ENCODE data around the gene RGS3.
"Not testable (repeated sequence)": the region's sequence is repeated elsewhere in the genome, so short reads cannot be mapped to it uniquely, and the experiment has no call there.

Gene RGS3

DNA sequence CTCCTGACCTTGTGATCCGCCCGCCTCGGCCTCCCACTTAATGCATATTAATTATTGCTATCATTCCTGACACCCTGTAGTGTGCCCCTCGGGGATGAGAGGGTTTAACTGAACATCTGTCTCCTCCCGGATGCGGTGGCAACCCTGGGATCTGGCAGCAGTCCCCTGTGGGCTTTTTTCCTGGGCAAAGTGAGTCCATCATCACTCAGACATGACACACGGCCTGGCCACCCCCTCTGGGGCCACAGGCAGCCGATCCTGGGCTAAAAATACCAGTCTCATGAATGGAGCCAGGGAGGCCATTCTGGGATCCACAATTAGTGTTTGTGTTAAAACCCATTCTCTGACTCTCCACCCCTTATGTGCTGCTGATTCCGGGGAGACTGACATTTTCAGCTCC, 161.2 kb downstream of the RGS3 start:
- peak; percentile 85 for DNase-seq

DNA sequence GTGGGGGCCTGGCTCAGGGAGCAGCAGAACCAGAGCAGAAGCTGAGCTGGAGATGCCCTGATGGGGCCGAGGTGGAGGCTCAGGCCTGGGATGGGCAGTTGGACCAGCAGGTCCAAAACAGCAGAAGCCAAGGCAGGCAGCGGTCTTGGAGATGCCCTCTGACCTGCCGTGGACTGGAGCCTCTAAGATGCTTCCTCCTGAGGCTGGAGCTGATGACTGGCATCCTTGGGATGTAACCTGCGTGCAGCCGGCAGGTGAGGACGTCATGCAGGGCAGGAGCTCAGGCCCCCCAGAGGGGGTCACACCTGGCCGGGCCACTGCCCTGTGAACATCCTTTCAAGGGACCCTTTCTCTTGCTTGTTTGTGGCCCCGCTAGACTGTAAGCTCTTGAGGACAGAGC, 162.0 kb downstream of the RGS3 start:
- no peak for DNase-seq

DNA sequence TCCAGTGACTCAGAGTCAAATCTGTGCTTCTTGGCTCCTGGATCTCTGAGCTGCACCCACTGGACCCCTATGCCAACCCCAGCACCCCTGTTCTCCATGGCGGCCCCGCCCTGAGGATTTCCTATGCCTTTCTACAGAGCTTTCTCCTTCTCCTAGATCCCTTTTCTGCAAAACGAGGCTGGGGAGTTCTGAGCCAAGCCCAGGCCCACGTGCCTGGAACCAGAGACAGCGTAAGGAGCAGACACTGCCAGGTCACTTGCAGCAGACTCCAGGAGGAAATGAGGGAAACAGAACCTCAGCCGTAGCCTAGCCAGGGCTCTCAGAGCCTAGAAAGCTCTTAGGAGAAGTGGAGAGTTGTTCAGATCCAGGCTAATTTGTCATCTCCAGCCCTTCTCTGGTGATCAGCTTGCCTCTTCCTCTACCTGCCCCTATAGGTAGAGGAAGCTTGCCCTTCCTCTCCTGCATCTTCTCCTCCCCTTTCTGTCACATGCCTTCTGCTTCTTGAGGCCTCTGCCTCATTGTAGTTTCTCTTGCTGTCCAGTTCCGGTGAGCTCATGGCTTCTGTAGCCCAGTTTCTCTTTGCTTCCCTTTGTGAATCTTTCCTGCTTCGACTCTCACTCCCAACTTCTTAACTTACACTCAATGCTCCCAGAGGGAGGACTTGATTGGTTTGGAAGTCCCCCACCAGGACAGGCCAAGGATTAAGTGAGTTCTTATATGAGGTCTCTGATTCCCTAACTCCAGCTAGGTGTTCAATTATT, 163.4 kb downstream of the RGS3 start:
- no peak for DNase-seq

DNA sequence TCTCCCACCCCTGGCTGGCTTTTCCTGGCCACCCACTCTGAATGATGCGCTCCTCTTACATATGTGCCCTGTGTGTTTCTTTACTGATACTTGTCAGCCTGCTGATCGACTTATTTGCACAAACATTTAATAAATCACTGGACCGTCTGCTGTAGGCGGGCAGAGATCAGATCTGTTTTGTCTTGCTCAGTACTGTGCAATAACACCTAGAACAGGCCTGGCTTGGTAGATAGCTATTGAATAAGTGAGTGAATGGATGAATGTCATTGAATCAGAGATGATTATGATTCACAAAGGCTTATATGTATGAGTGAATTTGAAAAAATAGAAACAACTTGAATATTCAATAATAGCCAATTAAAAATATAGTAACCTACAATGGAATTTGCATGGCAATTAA, 165.1 kb downstream of the RGS3 start:
- no peak for DNase-seq

DNA sequence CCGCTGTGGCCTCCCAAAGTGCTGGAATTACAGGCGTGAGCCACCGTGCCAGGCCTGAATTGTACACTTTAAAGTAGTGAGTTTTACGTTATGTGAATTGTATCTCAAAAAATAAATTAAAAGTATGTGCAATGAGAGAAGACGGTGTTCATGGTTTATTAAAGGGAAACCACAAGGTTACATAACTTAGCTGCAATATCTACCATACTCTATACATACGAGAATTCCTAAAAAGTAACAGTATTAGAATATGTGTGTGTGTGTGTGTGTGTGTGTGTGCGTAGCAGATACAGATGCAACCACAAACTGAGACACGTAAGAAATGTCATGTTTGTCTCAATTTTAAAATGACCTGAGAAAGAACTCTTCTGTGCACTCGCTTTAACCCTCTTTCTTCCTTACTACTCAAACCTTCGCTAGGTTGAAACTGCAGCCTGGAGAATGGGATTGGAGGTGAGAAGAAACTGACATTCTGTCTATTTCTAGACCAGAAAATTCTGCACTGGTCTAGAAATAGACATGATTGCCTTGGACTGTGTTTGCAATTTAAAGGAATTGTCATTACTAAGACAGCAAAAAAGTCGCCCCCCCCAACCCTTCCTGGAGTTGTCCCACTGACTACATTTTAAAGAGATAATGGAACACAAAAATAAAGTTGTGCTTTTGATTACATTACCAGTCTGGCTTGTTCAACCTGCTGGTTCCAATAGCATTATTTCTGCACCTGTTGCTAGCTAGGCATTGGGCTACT, 167.0 kb downstream of the RGS3 start:
- no peak for DNase-seq

DNA sequence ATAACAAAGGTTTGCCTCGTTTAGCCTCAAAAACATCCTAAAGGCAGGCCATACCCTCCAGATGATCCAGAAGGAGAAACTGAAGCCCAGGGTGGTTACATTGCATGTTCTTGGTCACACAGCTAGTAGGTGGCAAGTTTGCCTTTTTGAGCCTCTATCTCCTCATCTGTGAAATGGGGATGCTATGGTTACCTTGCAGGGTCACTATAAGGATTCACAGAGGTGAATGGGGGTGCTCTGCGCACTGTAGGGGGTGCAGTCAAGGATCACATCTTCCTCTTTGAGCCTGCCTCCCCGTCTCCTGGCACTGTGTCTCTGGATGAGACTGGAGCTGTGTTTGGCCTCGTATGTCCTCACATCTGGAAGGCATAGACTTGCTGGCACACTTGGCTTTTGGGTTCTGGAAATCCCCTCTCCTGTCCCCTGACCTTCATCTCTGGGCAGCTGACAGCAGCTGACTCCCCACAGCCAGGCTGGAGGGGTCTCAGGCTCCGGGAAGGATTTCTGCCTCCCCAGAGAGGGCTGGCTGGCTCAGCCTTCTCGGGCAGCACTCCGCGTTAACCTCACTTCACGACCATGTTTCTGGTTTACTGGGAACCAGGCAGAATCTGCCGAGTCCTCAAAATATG, 167.7 kb downstream of the RGS3 start:
- no peak for DNase-seq

DNA sequence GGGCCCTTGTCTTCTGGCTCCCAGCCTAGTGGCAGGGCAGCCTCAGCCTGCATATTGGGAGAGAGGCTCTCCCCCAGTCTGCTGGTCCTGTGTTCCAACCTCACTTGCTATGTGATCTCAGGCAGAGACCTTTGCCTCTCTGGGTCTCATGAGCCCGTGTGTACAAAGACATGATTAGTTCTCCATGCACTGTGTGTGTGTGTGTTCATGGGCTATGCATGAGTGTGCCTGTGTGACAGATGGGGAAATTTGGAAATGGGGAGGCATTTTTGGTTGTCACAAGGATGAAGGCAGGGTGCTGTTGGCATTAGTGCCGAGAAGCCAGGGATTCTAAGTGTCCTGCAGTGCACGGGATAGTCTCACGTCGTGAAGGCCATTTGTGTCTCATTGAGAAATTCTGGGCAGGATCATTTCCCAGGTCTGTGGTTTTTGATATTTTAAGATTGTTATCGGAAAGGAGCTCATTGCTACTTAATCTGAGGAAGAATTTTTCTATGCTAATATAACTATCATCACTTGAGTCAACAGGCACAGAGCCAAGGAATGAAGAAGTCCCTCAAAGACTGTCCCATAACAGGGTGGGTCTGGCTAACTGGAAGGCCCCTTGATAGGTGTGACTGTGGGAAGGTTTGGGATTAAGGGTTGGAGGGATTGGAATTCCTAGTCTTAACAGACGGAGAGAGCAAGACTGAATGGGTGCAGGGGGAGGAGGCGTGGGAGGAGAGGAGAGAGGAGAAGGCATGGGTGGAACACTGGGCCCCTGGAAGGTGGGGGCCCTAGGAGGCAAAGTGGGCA, 168.5 kb downstream of the RGS3 start:
- peak; percentile 66 for DNase-seq

DNA sequence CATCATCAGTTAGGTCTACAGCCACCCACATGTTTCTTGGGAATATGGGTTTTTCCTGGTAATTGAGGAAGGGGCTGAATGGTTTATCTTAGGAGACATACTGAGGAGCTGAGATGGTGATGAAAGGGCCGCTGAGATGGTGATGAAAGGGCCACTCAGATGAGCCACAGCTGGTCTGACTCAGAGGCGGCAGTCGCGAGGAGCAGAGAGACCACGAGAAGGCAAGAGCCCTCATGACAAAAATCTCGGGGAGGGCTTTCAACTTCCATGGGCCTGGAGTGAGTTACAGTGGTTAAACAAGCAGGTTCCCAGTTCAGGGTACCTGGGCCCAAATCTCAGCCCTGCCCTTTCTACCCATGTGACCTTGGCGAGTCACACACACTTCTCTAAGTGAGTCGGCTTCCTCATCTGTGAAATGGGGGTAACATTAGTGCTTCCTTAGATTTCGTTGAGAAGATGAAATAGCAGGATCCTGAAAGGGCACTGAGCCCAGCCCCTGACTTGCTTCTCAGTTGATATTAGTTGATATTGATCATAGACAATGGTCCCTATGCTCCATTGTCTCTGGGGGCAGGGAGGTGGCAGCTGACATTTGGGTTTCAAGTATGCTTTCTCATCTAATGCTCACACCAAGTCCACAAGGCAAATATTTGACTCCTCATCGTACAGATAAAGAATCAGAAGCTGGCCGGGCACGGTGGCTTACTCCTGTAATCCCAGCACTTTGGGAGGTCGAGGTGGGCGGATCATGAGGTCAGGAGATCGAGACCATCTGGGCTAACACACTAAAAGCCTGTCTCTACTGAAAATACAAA, 169.5 kb downstream of the RGS3 start:
- peak; percentile 65 for DNase-seq

DNA sequence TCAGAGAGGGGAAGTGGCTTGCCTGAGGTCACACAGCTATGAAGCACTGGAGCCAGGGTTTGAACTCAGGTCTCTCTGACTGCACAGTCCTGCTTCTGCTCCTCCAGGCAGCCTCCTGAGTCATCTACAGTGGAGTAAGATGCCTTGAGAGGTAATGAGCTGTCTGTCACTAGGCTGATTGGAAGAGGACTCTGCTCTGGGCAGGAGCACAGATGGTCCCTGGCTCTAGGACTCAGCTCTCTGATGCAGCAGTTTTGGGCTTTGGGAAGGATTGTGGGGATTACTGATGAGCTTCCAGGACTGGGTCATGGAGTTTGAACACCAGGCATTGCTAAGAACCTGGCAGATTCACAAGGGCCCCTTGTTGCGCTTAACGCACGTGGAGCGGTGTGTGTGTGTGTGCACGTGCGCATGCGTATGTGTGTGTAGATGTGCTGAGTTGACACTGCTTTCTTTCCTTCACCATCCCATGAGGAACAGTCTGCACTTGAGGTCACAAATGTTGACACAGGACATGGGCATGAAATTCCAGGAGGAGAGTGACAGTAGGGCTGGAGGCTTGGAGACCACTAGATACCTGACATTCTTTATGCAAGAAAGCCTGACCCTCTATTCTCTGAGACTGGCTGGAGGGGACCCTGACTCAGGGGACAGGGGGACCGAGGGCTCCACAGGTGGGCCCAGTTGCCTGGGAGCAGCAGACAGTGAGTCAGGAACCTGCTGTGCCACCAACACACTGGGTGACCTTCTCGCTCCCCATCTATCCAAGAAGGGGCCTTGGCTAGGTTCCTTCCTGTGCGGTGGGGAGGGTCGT, 170.5 kb downstream of the RGS3 start:
- DNase-seq = no peak

DNA sequence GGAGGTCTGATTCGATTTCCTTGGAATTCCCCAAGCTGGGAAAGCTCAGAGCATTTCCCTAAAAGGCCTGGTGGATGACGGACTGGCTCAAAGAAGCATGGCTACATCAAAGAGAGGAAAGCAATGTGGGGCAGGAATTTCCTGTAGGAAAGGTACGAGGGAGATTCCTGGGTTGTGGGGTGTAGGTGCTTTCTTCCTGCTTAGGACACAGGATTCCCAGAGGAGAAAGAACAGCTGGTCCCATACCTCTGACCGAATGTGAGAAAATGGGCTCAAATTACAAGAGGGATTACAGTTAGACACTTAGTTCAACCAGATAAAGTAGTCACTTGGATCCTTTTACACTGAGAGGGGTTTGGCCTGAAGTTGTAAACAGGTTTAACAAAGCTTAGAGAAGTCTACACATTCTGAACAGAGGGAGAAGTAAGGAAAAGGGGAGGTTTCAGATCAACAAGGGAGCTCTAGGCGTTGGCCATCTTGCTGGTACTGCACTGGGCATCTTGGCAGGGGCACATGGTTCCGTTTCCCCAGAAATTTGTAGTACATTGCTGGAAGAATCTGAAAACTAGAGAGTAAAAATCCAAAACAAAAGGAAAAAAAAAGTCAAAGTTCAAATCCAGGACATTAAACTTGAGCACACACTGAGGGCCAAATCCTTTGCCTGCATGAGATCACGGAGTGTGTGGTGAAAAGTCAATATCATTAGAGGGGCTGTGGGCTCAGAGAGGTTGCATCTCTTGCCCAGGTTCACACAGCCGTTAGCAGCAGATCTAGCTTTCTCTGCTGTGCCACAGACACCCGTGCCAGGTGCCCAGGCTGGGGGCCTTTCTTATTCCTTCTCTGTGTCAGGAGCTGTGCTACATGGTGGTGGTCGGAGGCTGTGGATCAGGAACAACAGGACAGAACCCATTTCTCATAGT, 171.3 kb downstream of the RGS3 start:
- DNase-seq = no peak

DNA sequence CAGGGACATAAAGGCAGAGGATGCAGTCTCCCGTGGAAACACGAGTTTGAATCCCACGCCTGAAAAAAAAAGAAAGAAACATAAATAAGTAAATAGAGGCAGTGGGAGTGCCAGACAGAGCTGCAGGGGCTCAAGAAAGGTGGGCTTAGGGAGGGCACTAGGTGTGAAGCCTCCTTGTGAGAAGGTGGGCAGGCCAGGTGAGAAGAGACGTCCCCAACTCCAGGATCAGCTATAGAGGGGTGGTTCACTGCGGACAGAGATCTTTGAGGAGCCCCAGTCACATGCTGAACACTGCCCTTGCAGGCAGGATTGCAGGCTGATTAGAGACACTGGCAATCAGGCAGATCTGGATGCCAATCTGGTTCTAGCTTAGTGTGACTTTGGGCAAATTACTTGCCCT, 172.1 kb downstream of the RGS3 start:
- DNase-seq = no peak

DNA sequence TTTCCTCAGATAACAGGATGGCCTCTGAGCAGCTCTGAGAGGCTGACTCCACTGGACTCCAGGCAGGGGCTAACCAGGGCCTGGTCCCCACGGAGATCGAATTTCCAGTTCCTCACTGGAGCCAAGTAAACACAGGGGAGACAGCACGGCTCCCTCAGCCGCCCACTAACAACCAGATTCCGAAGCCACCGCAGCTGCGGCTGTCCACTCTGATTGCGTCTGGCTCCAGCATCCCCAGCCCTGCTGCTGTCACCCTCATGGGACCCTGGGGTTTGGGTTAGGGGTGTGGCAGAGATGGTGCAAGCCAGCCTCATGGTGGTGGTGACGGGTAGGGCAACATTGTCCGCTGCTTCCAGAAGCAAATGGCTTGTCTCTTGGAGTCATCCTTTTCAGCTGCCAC, 172.6 kb downstream of the RGS3 start:
- no peak for DNase-seq

DNA sequence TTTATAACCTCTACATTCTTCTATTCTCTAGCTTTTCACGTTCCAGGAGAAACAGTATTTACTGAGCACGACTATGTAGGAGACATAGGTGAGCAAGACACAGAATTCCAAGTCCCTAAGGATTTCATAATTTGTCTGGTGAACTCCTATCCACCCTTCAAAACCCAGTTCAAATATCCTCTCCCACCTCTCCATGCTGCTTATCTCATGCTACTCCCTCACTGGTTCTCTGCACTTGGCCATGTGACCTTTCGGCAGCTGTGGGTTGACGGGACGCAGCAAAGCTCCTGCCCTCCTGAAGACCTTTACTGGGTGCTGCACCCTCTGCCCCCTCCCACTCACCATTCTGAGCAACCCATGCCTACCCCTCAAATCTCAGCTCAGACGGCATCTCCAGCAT, 173.2 kb downstream of the RGS3 start:
- DNase-seq = no peak

DNA sequence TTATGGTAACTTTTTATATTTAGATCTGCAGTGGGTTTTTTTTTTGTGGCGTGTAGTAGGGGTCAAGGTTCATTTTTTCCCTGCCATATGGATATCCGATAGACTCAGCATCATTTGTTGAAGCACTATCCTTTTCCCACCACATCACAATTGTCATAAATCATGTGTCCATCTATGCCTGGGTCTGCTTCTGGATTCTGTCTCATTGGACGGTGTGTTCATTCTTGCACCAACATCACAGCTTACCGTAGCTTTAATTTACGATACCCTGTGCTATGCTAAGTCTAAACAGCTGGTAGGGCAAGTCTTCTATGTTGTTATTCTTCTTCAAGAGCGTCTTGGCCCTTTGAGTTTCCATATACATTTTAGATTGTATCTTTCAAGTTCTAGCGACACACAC, 175.0 kb downstream of the RGS3 start:
- no peak for DNase-seq

DNA sequence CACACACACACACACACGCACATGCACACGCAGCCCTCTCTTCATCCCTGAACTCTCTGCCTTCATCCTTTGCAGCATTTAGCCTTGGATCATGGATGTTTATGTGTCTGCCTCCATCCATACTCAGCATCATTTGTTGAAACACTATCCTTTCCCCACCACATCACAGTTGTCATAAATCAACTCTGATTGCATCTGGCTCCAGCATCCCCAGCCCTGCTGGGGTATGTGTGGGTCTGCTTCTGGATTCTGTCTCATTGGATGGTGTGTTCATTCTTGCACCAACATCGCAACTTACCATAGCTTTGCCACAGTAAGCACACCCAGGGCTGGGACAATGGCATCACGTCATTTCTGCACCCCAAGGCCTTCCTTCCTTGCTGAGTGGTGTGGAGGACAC, 175.4 kb downstream of the RGS3 start:
- DNase-seq = no peak

DNA sequence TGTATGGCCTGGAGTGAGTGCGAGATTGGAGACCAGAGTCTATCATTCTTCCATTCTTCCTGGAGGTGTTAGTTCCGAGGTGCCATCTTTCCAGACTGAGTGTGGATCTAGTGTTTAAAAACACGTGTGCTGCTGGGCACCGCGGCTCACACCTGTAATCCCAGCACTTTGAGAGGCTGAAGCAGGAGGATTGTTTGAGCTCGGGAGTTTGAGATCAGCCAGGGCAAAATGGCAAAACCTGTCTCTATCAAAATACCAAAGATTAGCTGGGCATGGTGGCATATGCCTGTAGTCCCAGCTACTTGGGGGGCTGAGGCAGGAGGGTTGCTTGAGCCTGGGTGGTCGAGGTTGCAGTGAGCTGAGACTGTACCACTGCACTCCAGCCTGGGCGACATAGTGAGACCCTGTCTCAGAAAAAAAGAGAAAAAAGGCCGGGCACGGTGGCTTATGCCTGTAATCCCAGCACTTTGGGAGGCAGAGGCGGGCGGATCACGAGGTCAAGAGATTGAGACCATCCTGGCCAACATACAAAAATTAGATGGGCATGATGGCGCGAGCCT, 176.0 kb downstream of the RGS3 start:
- not testable (repeated sequence) for DNase-seq

DNA sequence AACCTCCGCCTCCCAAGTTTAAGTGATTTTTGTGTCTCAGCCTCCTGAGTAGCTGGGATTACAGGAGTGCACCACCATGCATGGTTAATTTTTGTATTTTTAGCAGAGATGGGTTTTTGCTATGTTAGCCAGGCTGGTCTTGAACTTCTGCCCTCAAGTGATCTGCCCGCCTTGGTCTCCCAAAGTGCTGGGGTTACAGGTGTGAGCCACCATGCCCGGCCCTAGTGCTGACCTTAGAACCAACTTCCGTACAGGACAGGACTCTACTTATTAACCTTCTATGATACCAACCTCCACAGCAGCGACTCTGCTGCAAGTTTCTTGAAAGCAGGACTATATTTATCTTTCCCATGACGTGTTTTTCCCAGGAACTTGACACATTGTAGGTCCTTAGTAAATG, 176.9 kb downstream of the RGS3 start:
- no peak for DNase-seq

DNA sequence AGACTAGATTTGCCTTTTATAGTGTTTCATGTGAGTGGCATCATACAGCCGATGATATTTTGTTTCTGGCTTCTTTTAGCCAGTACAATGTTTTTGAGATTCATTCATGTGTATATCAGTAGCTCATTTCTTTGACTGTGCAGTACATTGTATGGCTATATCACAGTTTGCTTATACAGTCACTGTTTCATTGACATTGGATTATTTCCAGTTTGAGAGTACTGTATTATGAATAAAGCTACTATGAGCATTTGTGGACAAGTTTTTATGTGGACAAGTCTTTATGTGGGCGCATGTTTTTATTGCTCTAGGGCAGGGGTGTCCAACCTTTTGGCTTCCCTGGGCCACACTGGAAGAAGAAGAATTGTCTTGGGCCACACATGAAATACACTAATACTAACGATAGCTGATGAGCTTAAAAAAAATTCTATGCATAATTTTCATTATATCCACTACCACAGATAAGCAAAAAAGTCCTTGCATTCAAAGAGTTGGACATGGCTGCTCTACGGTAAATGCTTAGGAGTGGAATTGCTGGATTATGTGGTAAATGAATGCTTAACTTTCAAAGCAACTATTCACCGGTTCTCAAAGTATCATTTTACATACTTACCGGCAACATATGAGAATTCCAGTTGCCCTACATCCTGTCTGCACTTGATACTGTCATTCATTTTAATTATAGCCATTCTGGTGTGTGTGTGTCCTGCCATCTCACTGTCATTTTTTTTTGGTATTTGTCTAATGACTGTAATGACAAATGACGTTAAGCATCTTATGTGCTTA, 177.8 kb downstream of the RGS3 start:
- no peak for DNase-seq

DNA sequence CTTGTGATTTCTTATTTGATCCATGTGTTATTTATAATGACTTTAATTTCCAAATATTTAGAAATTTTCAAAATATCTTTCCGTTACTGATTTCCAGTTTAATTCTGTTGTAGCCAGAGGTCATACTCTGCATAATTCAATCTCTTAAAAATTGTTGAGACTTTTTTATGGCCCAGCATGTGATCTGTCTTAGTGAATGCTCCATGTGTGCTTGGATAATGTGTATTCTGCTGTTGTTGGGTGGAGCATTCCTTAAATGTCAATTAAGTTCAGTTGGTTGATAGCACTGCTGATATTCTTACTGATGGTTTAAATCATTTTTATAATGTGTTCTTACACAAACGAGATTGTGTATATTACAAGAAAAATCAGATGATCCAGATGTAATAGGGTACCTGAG, 180.8 kb downstream of the RGS3 start:
- DNase-seq = no peak
